ENCODE data around the gene CDH23. TPM values are rescaled to one million over a fixed set of nuclear protein-coding genes. Genes with fewer than 3 reads are reported as not detected.

Gene CDH23
- total RNA-seq, 4 donors from 2014 or later: 2.9 to 16.1 (median 5.9) TPM

DNA sequence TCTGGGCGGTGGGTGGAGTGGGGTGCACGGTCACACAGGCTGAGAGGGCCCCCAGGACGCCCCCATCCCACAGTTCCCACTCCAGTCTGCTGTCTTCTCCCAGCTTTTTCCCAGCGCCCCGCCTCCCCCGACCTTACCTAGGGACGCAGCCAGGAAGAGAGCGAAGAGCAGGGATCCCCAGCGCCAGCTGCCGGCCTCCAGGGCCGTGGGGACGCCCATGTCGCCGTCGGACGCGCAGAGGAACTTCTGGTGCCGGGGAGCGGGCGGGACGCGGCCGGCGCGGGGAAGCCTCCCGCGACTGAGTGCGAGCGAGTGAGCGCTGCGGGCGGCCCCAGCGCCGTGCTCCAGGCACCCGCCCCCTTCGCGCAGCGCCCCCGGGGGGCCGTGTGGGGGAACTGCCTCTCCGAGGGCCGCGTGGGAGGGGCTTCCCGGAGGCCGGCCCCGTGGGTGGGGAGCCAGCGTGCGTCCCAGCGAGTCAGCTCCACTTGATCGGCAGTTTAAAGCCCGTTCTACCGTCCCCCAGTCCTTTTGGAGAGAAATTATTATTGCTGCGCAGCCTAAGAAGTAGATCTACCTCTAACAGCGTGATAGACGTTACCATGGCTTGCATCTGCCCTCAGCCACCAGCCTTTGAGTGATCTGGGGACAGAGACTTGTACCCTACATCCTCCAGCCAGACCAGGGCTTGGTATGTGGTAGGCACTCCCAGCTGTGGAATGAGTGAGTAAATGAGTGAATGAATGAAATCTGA is 376.7 kb downstream of the CDH23 start, which contains the start of gene VSIR:
VSIR (minus strand) TSS at position 300 of the 751 bp plus-strand sequence; CDS start at position 219, 81 bp downstream.
- no peaks in the 10 kb centered on the region for H3K9me3 ChIP-seq
- H3K4me3 ChIP-seq: peak within 1 kb of the TSS; percentile 58 to 86 (median 75)
- peak within 1 kb of the TSS; percentile 91 to 98 (median 94) for H3K27ac ChIP-seq
- peak; percentile 94 for DNase-seq
- H3K27me3 ChIP-seq: no peaks in the 10 kb centered on the region
- TF ChIP-seq POLR2AphosphoS5 (IDR thresholded peaks at IDR 0.05) (peak; percentile 91 to 98 (median 97)), EP300 (IDR thresholded peaks at IDR 0.05; ENCODE audit: low read depth) (no peak), POLR2A (IDR thresholded peaks at IDR 0.05) (peak; percentile 98)
- TF ChIP-seq, protein P1, sequence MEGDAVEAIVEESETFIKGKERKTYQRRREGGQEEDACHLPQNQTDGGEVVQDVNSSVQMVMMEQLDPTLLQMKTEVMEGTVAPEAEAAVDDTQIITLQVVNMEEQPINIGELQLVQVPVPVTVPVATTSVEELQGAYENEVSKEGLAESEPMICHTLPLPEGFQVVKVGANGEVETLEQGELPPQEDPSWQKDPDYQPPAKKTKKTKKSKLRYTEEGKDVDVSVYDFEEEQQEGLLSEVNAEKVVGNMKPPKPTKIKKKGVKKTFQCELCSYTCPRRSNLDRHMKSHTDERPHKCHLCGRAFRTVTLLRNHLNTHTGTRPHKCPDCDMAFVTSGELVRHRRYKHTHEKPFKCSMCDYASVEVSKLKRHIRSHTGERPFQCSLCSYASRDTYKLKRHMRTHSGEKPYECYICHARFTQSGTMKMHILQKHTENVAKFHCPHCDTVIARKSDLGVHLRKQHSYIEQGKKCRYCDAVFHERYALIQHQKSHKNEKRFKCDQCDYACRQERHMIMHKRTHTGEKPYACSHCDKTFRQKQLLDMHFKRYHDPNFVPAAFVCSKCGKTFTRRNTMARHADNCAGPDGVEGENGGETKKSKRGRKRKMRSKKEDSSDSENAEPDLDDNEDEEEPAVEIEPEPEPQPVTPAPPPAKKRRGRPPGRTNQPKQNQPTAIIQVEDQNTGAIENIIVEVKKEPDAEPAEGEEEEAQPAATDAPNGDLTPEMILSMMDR (IDR thresholded peaks at IDR 0.05): peak; percentile 67 to 97 (median 90)
- peaks cover 36 to 61% (median 50%) of the 10 kb centered on the region in 4 donors for H3K4me1 ChIP-seq
- intact Hi-C loops (cut with DNase I; ENCODE audit: low total_unique reads): loop anchor here (5.0 kb wide), 1 partner anchor 189 kb away; the partner anchor contains the start of gene CHST3
- WGBS, 2 donors (ENCODE audit: low coverage in 1 of 2): 2% methylated on average over 23 of the region's 55 CpGs; no CpG with 5 or more reads in 1 of the 2 donors
- in situ Hi-C loops (cut with MboI; ENCODE audit: low pct_ligation_motif_present in 1 of 4, low pct_unique_long_range_greater_than_20kb in 1 of 4, low sequenced_read_pairs in 3 of 4): loop anchor here in 2 of 4 donors (10.0 kb wide), 2 partner anchors 49 to 59 kb away; partner anchors contain the start of gene C10orf105 (in 1 of the 2)
- H3K36me3 ChIP-seq: no peaks in the 10 kb centered on the region

DNA sequence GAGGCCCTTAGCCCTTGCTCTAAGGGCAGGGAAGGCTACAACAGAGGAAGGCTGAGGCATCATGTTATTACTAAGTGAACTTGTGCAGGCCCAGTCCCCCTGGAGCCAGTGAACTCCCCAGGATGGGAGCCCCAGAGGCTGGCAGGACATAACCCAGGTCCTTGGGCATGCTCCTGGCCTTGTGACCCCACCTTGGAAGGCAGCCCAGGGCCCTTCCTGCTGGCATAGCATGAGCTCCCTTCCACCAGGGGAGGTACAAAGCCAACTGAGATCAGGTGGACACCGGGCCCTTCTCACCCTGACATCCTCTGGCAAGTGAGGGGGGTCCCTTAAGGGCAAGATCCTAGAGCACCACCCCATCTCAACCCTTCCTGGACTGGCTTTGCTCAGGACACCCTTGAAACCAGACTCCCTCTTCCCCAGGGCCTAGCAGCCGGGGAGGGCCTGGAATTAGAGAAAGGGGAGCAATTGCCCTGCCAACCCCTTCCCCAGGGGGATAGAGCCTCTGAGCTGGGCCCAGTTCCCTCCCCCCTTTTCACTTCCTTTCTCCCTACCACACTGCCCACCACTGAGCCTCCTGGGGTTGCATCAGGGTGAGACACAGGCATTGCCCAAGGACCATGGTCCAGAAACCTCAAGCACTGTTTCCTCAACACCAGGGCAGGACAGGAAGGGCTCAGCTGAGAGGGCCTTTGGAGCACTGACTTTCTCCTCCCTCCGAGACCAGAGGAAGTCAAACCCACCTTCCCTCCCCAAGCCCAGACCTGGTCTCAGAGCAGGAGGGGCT is 378.4 kb downstream of the CDH23 start:
- H3K9me3 ChIP-seq: no peaks in the 10 kb centered on the region
- no peak for TF ChIP-seq EP300 (IDR thresholded peaks at IDR 0.05; ENCODE audit: low read depth)
- no peaks in the 10 kb centered on the region for H3K27me3 ChIP-seq
- H3K36me3 ChIP-seq: no peaks in the 10 kb centered on the region
- H3K4me1 ChIP-seq: peaks cover 25 to 45% (median 36%) of the 10 kb centered on the region in 4 donors
- intact Hi-C loops (cut with DNase I; ENCODE audit: low total_unique reads): loop anchor here (5.0 kb wide), 1 partner anchor 187 kb away; the partner anchor contains the start of gene CHST3
- in situ Hi-C loops (cut with MboI; ENCODE audit: low pct_ligation_motif_present in 1 of 4, low pct_unique_long_range_greater_than_20kb in 1 of 4, low sequenced_read_pairs in 3 of 4): loop anchor here in 2 of 4 donors (10.0 kb wide), 2 partner anchors 50 to 60 kb away; partner anchors contain the start of gene C10orf105 (in 1 of the 2)
- no peak overlapping the region for H3K4me3 ChIP-seq
- peak overlapping the region in 1 of 4 donors; percentile 93 for H3K27ac ChIP-seq
- DNase-seq: peak; percentile 26
- 72% methylated on average over 3 of the region's 3 CpGs; no CpG with 5 or more reads in 1 of the 2 donors for WGBS, 2 donors (ENCODE audit: low coverage in 1 of 2)

DNA sequence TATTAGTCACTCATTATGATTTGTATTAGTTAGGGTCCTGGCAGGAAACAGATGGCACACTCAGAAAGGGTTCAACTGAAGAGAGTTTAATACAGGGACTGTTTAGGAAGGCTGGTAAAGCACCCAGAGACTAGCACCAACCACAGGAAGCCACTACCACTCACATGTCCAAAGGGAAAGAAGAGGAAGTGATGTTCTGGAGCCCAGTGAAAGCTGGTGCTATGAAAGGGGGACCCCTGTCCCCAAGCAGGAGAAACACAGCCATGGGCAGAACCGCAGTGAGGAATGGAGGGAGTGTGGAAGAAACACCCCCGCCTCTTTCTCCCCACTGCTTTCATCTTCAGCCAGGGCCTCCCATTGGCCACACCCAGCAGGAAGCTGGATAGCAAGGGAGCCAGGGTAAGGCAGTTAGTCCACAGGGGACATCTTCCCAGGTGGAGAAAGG is 379.8 kb downstream of the CDH23 start:
- Histone ChIP-seq H3K9me3 (no peaks in the 10 kb centered on the region), H3K4me1 (peaks cover 11 to 31% (median 26%) of the 10 kb centered on the region in 4 donors), H3K27ac (no peak overlapping the region), H3K4me3 (no peak overlapping the region), H3K36me3 (no peaks in the 10 kb centered on the region), H3K27me3 (no peaks in the 10 kb centered on the region)
- no peak for TF ChIP-seq POLR2AphosphoS5 (IDR thresholded peaks at IDR 0.05)
- TF ChIP-seq POLR2A (IDR thresholded peaks at IDR 0.05): no peak
- TF ChIP-seq, protein P1 (IDR thresholded peaks at IDR 0.05): no peak
- TF ChIP-seq EP300 (IDR thresholded peaks at IDR 0.05; ENCODE audit: low read depth): no peak
- in situ Hi-C loops (cut with MboI; ENCODE audit: low pct_ligation_motif_present in 1 of 4, low pct_unique_long_range_greater_than_20kb in 1 of 4, low sequenced_read_pairs in 3 of 4): loop anchor here in 2 of 4 donors (10.0 kb wide), 2 partner anchors 52 to 62 kb away; partner anchors contain the start of gene C10orf105 (in 1 of the 2)
- peak; percentile 36 for DNase-seq
- 40% methylated on average over 2 of the region's 2 CpGs; no CpG with 5 or more reads in 1 of the 2 donors for WGBS, 2 donors (ENCODE audit: low coverage in 1 of 2)
- intact Hi-C loops (cut with DNase I; ENCODE audit: low total_unique reads): no loop called here

DNA sequence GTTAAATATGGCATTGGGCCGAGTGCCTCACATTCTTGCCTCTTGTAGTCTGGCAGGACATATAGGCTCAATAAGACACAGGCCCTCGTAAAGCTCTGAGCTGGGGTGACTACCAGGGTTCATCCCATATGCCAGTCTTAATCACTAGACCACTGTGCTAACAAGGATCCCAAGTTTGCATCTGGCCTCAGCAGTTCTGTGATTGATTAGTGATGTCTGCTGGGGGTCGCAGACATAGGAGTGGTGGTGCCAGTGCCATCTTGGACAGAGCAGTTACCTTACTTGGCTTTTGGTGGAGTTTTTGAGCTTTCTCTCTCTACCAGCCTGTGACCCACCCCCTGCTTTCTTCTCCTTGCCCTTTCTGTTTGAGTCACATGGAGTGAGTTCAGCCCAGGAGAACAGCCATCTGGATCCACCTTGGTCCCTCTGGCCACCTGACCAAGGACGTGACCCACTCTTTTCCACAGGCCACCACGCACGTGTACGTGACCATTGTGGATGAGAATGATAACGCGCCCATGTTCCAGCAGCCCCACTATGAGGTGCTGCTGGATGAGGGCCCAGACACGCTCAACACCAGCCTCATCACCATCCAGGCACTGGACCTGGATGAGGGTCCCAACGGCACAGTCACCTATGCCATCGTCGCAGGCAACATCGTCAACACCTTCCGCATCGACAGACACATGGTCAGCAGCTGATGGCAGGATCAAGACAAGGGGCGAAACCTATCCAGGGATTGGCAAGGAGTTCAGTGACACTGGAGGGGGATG is 380.7 kb downstream of the CDH23 start:
- Histone ChIP-seq H3K4me3 (no peak overlapping the region), H3K4me1 (peaks cover 3 to 22% (median 18%) of the 10 kb centered on the region in 4 donors), H3K27me3 (no peaks in the 10 kb centered on the region), H3K36me3 (no peaks in the 10 kb centered on the region), H3K9me3 (no peaks in the 10 kb centered on the region), H3K27ac (no peak overlapping the region)
- in situ Hi-C loops (cut with MboI; ENCODE audit: low pct_ligation_motif_present in 1 of 4, low pct_unique_long_range_greater_than_20kb in 1 of 4, low sequenced_read_pairs in 3 of 4): loop anchor here in 2 of 4 donors (10.0 kb wide), 2 partner anchors 53 to 63 kb away; partner anchors contain the start of gene C10orf105 (in 1 of the 2)
- intact Hi-C loops (cut with DNase I; ENCODE audit: low total_unique reads): no loop called here
- TF ChIP-seq POLR2A (IDR thresholded peaks at IDR 0.05) (no peak), POLR2AphosphoS5 (IDR thresholded peaks at IDR 0.05) (no peak), EP300 (IDR thresholded peaks at IDR 0.05; ENCODE audit: low read depth) (no peak)
- TF ChIP-seq, protein P1 (IDR thresholded peaks at IDR 0.05): no peak
- 93 to 100% methylated on average over 7 to 17 of the region's 17 CpGs for WGBS, 2 donors (ENCODE audit: low coverage in 1 of 2)
- no peak for DNase-seq

All from transverse colon (tissue), 4 donors.